ENCODE data around the gene POU6F1.

POU6F1 gene

GRCh38 chr12:51150777-51151176 lies 67.1 kb downstream of the POU6F1 start:
- H3K4me2 ChIP-seq (ENCODE audit: low read depth, low read length), result no peak overlapping the region
- no peaks in the 10 kb centered on the region for H3K36me3 ChIP-seq (replicated peaks; ENCODE audit: insufficient read depth, low read length)
- no peaks in the 10 kb centered on the region for H4K20me1 ChIP-seq (ENCODE audit: insufficient read depth, low read length)
- H3K27ac ChIP-seq (ENCODE audit: low read length), result no peak overlapping the region
- H3K9me3 ChIP-seq (replicated peaks; ENCODE audit: insufficient read depth, low read length), result no peaks in the 10 kb centered on the region
- H3K4me1 ChIP-seq (ENCODE audit: low read length), result no peaks in the 10 kb centered on the region
- no peaks in the 10 kb centered on the region for H3K27me3 ChIP-seq (replicated peaks; ENCODE audit: insufficient read depth, low read length)
- no peaks in the 10 kb centered on the region for H3F3A ChIP-seq (ENCODE audit: insufficient read depth, low read length)
- no peak overlapping the region for H3K4me3 ChIP-seq (ENCODE audit: low read length)
- no peak for DNase-seq
- no peak for TF ChIP-seq EZH2 (optimal IDR thresholded peaks at IDR 0.05; ENCODE audit: low read depth, low read length)
- TF ChIP-seq EZH2phosphoT487 (IDR thresholded peaks at IDR 0.05; ENCODE audit: low read length), result no peak
- no peak for TF ChIP-seq CTCF (IDR thresholded peaks at IDR 0.05; ENCODE audit: low read length)
- no peak overlapping the region for H3K9ac ChIP-seq (ENCODE audit: low read length)
- H2AFZ ChIP-seq (ENCODE audit: low read length), result no peak overlapping the region
- no peaks in the 10 kb centered on the region for H3K79me2 ChIP-seq (ENCODE audit: low read length)
- no peaks in the 10 kb centered on the region for H3K9me2 ChIP-seq (replicated peaks; ENCODE audit: insufficient read depth, low read length)

- no peaks in the 10 kb centered on the region for H3K9me3 ChIP-seq (replicated peaks; ENCODE audit: insufficient read depth, low read length)
- no peak overlapping the region for H2AFZ ChIP-seq (ENCODE audit: low read length)
- TF ChIP-seq EZH2phosphoT487 (IDR thresholded peaks at IDR 0.05; ENCODE audit: low read length) (no peak), CTCF (IDR thresholded peaks at IDR 0.05; ENCODE audit: low read length) (no peak), EZH2 (optimal IDR thresholded peaks at IDR 0.05; ENCODE audit: low read depth, low read length) (no peak)
- H3K9ac ChIP-seq (ENCODE audit: low read length), result no peak overlapping the region
- DNase-seq, result no peak
- H3K27me3 ChIP-seq (replicated peaks; ENCODE audit: insufficient read depth, low read length), result no peaks in the 10 kb centered on the region
- H3K4me2 ChIP-seq (ENCODE audit: low read depth, low read length), result no peak overlapping the region
- H3K4me1 ChIP-seq (ENCODE audit: low read length), result no peaks in the 10 kb centered on the region
- H3K9me2 ChIP-seq (replicated peaks; ENCODE audit: insufficient read depth, low read length), result no peaks in the 10 kb centered on the region
- H3F3A ChIP-seq (ENCODE audit: insufficient read depth, low read length), result no peaks in the 10 kb centered on the region
- no peak overlapping the region for H3K4me3 ChIP-seq (ENCODE audit: low read length)
- no peak overlapping the region for H3K27ac ChIP-seq (ENCODE audit: low read length)
- H4K20me1 ChIP-seq (ENCODE audit: insufficient read depth, low read length), result no peaks in the 10 kb centered on the region
- no peaks in the 10 kb centered on the region for H3K36me3 ChIP-seq (replicated peaks; ENCODE audit: insufficient read depth, low read length)
- H3K79me2 ChIP-seq (ENCODE audit: low read length), result no peaks in the 10 kb centered on the region
Observed at GRCh38 chr12:51147309-51147708, 70.6 kb downstream of the POU6F1 start.

GRCh38 chr12:51139292-51139844 lies 78.5 kb downstream of the POU6F1 start:
- H3K36me3 ChIP-seq (replicated peaks; ENCODE audit: insufficient read depth, low read length), result no peaks in the 10 kb centered on the region

More at GRCh38 chr12:51139292-51139844, 78.5 kb downstream of the POU6F1 start:
- Histone ChIP-seq H3K27me3 (replicated peaks; ENCODE audit: insufficient read depth, low read length) (no peaks in the 10 kb centered on the region), H3K4me2 (ENCODE audit: low read depth, low read length) (no peak overlapping the region), H3K9me3 (replicated peaks; ENCODE audit: insufficient read depth, low read length) (no peaks in the 10 kb centered on the region), H3F3A (ENCODE audit: insufficient read depth, low read length) (no peaks in the 10 kb centered on the region), H3K27ac (ENCODE audit: low read length) (no peak overlapping the region), H3K9ac (ENCODE audit: low read length) (no peak overlapping the region), H3K4me3 (ENCODE audit: low read length) (no peak overlapping the region), H3K4me1 (ENCODE audit: low read length) (no peaks in the 10 kb centered on the region), H3K9me2 (replicated peaks; ENCODE audit: insufficient read depth, low read length) (no peaks in the 10 kb centered on the region), H3K79me2 (ENCODE audit: low read length) (no peaks in the 10 kb centered on the region), H2AFZ (ENCODE audit: low read length) (no peak overlapping the region), H4K20me1 (ENCODE audit: insufficient read depth, low read length) (no peaks in the 10 kb centered on the region)
- DNase-seq, result no peak
- TF ChIP-seq CTCF (IDR thresholded peaks at IDR 0.05; ENCODE audit: low read length), result no peak

All from MM.1S (cell line).